ENCODE results near the gene GART.
"Not testable (repeated sequence)": the region's sequence is repeated elsewhere in the genome, so short reads cannot be mapped to it uniquely, and the experiment has no call there.

Gene GART

GRCh38 chr21:33481314-33481943, 60.5 kb downstream of the GART start:
- H3K27me3 ChIP-seq (replicated peaks; ENCODE audit: control insufficient read depth, insufficient read depth, low read length), result no peaks in the 10 kb centered on the region
- H3K36me3 ChIP-seq (ENCODE audit: control insufficient read depth, insufficient read depth, low read length, severe bottlenecking), result no peaks in the 10 kb centered on the region
- H3K4me1 ChIP-seq (ENCODE audit: control insufficient read depth, insufficient read depth, low read length), result peaks cover 10% of the 10 kb centered on the region
- no peak overlapping the region for H3K9ac ChIP-seq (ENCODE audit: low read length)
- H3K4me3 ChIP-seq (ENCODE audit: low read length), result no peak overlapping the region
- H3K9me3 ChIP-seq (ENCODE audit: control insufficient read depth, low read length), result no peaks in the 10 kb centered on the region
- DNase-seq (ENCODE audit: low read depth), result no peak

GRCh38 chr21:33480481-33481103, 61.3 kb downstream of the GART start:
- no peaks in the 10 kb centered on the region for H3K36me3 ChIP-seq (ENCODE audit: control insufficient read depth, insufficient read depth, low read length, severe bottlenecking)
- H3K9ac ChIP-seq (ENCODE audit: low read length), result peak overlapping the region; percentile 99
- peak overlapping the region; percentile 99 for H3K4me3 ChIP-seq (ENCODE audit: low read length)
- H3K27me3 ChIP-seq (replicated peaks; ENCODE audit: control insufficient read depth, insufficient read depth, low read length), result no peaks in the 10 kb centered on the region
- H3K4me1 ChIP-seq (ENCODE audit: control insufficient read depth, insufficient read depth, low read length), result peaks cover 10% of the 10 kb centered on the region
- H3K9me3 ChIP-seq (ENCODE audit: control insufficient read depth, low read length), result no peaks in the 10 kb centered on the region
- DNase-seq (ENCODE audit: low read depth), result no peak

- Histone ChIP-seq H3K36me3 (ENCODE audit: control insufficient read depth, insufficient read depth, low read length, severe bottlenecking) (no peaks in the 10 kb centered on the region), H3K9ac (ENCODE audit: low read length) (peak within 1 kb of the TSS; percentile 99), H3K4me1 (ENCODE audit: control insufficient read depth, insufficient read depth, low read length) (peaks cover 10% of the 10 kb centered on the region), H3K9me3 (ENCODE audit: control insufficient read depth, low read length) (no peaks in the 10 kb centered on the region), H3K27me3 (replicated peaks; ENCODE audit: control insufficient read depth, insufficient read depth, low read length) (no peaks in the 10 kb centered on the region), H3K4me3 (ENCODE audit: low read length) (peak within 1 kb of the TSS; percentile 99)
- DNase-seq (ENCODE audit: low read depth), result peak; percentile 99
These were observed 62.0 kb downstream of the GART start, which contains the start of gene TMEM50B for GRCh38 chr21:33479679-33480480. TSS of gene TMEM50B (minus strand) at chr21:33479974. CDS start at chr21:33468885, 11,089 bp downstream.

- Histone ChIP-seq H3K36me3 (ENCODE audit: control insufficient read depth, insufficient read depth, low read length, severe bottlenecking) (no peaks in the 10 kb centered on the region), H3K27me3 (replicated peaks; ENCODE audit: control insufficient read depth, insufficient read depth, low read length) (no peaks in the 10 kb centered on the region), H3K9me3 (ENCODE audit: control insufficient read depth, low read length) (no peaks in the 10 kb centered on the region), H3K4me3 (ENCODE audit: low read length) (peak overlapping the region; percentile 90), H3K9ac (ENCODE audit: low read length) (peak overlapping the region; percentile 90), H3K4me1 (ENCODE audit: control insufficient read depth, insufficient read depth, low read length) (peaks cover 10% of the 10 kb centered on the region)
- peak; percentile 76 for DNase-seq (ENCODE audit: low read depth)
These were observed 62.8 kb downstream of the GART start for GRCh38 chr21:33478935-33479678.

GRCh38 chr21:33478182-33478581, 63.7 kb downstream of the GART start:
- Histone ChIP-seq H3K36me3 (ENCODE audit: control insufficient read depth, insufficient read depth, low read length, severe bottlenecking) (no peaks in the 10 kb centered on the region), H3K4me3 (ENCODE audit: low read length) (peak overlapping the region; percentile 90), H3K9ac (ENCODE audit: low read length) (peak overlapping the region; percentile 90), H3K9me3 (ENCODE audit: control insufficient read depth, low read length) (no peaks in the 10 kb centered on the region), H3K4me1 (ENCODE audit: control insufficient read depth, insufficient read depth, low read length) (peaks cover 10% of the 10 kb centered on the region), H3K27me3 (replicated peaks; ENCODE audit: control insufficient read depth, insufficient read depth, low read length) (no peaks in the 10 kb centered on the region)
- no peak for DNase-seq (ENCODE audit: low read depth)

GRCh38 chr21:33477066-33477465, 64.9 kb downstream of the GART start:
- H3K4me1 ChIP-seq (ENCODE audit: control insufficient read depth, insufficient read depth, low read length), result peaks cover 10% of the 10 kb centered on the region

GRCh38 chr21:33473344-33473743, 68.6 kb downstream of the GART start:
- no peak for DNase-seq (ENCODE audit: low read depth)
- H3K9ac ChIP-seq (ENCODE audit: low read length), result no peak overlapping the region
- no peaks in the 10 kb centered on the region for H3K9me3 ChIP-seq (ENCODE audit: control insufficient read depth, low read length)
- no peak overlapping the region for H3K4me3 ChIP-seq (ENCODE audit: low read length)
- H3K27me3 ChIP-seq (replicated peaks; ENCODE audit: control insufficient read depth, insufficient read depth, low read length), result no peaks in the 10 kb centered on the region
- peaks cover 2% of the 10 kb centered on the region for H3K4me1 ChIP-seq (ENCODE audit: control insufficient read depth, insufficient read depth, low read length)
- no peaks in the 10 kb centered on the region for H3K36me3 ChIP-seq (ENCODE audit: control insufficient read depth, insufficient read depth, low read length, severe bottlenecking)

More at GRCh38 chr21:33477066-33477465, 64.9 kb downstream of the GART start:
- Histone ChIP-seq H3K27me3 (replicated peaks; ENCODE audit: control insufficient read depth, insufficient read depth, low read length) (no peaks in the 10 kb centered on the region), H3K9ac (ENCODE audit: low read length) (no peak overlapping the region), H3K9me3 (ENCODE audit: control insufficient read depth, low read length) (no peaks in the 10 kb centered on the region), H3K36me3 (ENCODE audit: control insufficient read depth, insufficient read depth, low read length, severe bottlenecking) (no peaks in the 10 kb centered on the region), H3K4me3 (ENCODE audit: low read length) (no peak overlapping the region)
- no peak for DNase-seq (ENCODE audit: low read depth)

- no peak for DNase-seq (ENCODE audit: low read depth)
- Histone ChIP-seq H3K9ac (ENCODE audit: low read length) (no peak overlapping the region), H3K27me3 (replicated peaks; ENCODE audit: control insufficient read depth, insufficient read depth, low read length) (no peaks in the 10 kb centered on the region), H3K4me1 (ENCODE audit: control insufficient read depth, insufficient read depth, low read length) (no peaks in the 10 kb centered on the region), H3K4me3 (ENCODE audit: low read length) (no peak overlapping the region), H3K9me3 (ENCODE audit: control insufficient read depth, low read length) (no peaks in the 10 kb centered on the region), H3K36me3 (ENCODE audit: control insufficient read depth, insufficient read depth, low read length, severe bottlenecking) (peaks cover 7% of the 10 kb centered on the region)
These were observed 71.2 kb downstream of the GART start for GRCh38 chr21:33470701-33471100.

- not testable (repeated sequence) for H3K4me1 ChIP-seq (ENCODE audit: control insufficient read depth, insufficient read depth, low read length)
- H3K36me3 ChIP-seq (ENCODE audit: control insufficient read depth, insufficient read depth, low read length, severe bottlenecking), result peaks cover 18% of the 10 kb centered on the region
These were observed 72.7 kb downstream of the GART start for GRCh38 chr21:33469183-33469582.

GRCh38 chr21:33461538-33462250, 80.2 kb downstream of the GART start:
- no peaks in the 10 kb centered on the region for H3K4me1 ChIP-seq (ENCODE audit: control insufficient read depth, insufficient read depth, low read length)
- H3K9ac ChIP-seq (ENCODE audit: low read length), result no peak overlapping the region
- no peak overlapping the region for H3K4me3 ChIP-seq (ENCODE audit: low read length)
- peaks cover 37% of the 10 kb centered on the region for H3K36me3 ChIP-seq (ENCODE audit: control insufficient read depth, insufficient read depth, low read length, severe bottlenecking)
- no peaks in the 10 kb centered on the region for H3K27me3 ChIP-seq (replicated peaks; ENCODE audit: control insufficient read depth, insufficient read depth, low read length)
- no peaks in the 10 kb centered on the region for H3K9me3 ChIP-seq (ENCODE audit: control insufficient read depth, low read length)
- DNase-seq (ENCODE audit: low read depth), result no peak

More at GRCh38 chr21:33469183-33469582, 72.7 kb downstream of the GART start:
- H3K9ac ChIP-seq (ENCODE audit: low read length); H3K4me3 ChIP-seq (ENCODE audit: low read length); DNase-seq (ENCODE audit: low read depth); H3K27me3 ChIP-seq (replicated peaks; ENCODE audit: control insufficient read depth, insufficient read depth, low read length); H3K9me3 ChIP-seq (ENCODE audit: control insufficient read depth, low read length): not testable (repeated sequence)
